ENCODE data around the gene GET4.

DNA sequence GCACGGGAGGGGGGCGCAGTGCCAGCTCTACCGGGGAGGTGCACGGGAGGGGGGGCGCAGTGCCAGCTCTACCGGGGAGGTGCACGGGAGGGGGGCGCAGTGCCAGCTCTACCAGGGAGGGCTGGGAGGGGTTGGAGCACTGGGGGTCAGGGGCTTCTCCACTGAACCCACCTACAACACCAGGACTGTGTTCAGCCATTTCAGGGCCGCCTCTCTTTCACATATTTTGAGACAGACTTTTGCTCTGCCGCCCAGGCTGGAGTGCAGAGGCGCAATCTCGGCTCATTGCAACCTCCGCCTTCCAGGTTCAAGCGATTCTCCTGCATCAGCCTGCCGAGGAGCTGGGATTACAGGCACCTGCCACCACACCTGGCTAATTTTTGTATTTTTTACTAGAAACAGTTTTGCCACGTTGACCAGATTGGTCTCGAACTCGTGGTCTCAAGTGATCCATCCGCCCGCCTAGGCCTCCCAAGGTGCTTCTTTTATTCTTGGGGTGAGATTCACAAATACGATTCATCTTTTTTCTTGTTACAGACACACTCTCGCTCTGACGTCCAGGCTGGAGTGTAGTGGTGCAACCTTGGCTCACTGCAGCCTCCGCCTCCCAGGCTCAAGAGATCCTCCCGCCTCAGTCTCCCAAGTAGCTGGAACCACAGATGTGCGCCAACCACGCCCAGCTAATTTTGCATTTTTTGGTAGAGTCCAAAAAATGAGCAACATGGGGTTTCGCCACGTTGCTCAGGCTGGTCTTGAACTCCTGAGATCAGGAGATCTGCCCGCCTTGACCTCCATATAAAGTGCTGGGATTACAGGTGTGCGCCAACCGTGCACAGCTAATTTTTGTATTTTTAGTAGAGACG lies 41.1 kb downstream of the GET4 start:
- TF ChIP-seq, protein P1, sequence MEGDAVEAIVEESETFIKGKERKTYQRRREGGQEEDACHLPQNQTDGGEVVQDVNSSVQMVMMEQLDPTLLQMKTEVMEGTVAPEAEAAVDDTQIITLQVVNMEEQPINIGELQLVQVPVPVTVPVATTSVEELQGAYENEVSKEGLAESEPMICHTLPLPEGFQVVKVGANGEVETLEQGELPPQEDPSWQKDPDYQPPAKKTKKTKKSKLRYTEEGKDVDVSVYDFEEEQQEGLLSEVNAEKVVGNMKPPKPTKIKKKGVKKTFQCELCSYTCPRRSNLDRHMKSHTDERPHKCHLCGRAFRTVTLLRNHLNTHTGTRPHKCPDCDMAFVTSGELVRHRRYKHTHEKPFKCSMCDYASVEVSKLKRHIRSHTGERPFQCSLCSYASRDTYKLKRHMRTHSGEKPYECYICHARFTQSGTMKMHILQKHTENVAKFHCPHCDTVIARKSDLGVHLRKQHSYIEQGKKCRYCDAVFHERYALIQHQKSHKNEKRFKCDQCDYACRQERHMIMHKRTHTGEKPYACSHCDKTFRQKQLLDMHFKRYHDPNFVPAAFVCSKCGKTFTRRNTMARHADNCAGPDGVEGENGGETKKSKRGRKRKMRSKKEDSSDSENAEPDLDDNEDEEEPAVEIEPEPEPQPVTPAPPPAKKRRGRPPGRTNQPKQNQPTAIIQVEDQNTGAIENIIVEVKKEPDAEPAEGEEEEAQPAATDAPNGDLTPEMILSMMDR (IDR thresholded peaks at IDR 0.05), result no peak
- TF ChIP-seq TCF7L2 (IDR thresholded peaks at IDR 0.05; ENCODE audit: low read depth, low read length), result no peak
- TF ChIP-seq REST (IDR thresholded peaks at IDR 0.05; ENCODE audit: insufficient read depth in 1 of 2, low read depth in 2 of 2, low read length in 1 of 2), result no peak
- TF ChIP-seq SIN3A (IDR thresholded peaks at IDR 0.05; ENCODE audit: borderline replicate concordance, insufficient read depth, low read depth, low read length), result no peak
- no peak for TF ChIP-seq POLR2AphosphoS5 (IDR thresholded peaks at IDR 0.05; ENCODE audit: low read depth, low read length)

Data from Panc1 (cell line).